Measurements from ENCODE around the gene FGF12. TPM values are rescaled to one million over a fixed set of nuclear protein-coding genes. Genes with fewer than 3 reads are reported as not detected.

Gene FGF12
- total RNA-seq, 2 experiments from 2014 or later = not detected

DNA sequence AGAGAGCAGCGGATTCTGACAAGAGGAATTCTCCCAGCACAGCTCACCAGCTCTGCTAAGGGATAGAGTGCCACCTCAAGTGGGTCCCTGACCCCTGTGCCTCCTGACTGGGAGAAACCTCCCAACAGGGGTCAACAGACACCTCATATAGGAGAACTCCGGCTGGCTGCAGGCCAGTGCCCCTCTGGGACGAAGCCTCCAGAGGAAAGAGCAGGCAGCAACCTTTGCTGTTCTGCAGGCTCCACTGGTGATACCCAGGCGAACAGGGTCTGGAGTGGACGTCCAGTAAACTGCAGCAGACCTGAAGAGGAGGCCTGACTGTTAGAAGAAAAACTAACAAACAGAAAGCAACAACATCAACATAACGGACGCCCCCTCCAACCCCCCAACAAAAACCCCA, 31.3 kb upstream of the FGF12 start:
- H3K36me3 Mint-ChIP-seq (ENCODE audit: low read depth) = no peaks in the 10 kb centered on the region
- no peak for TF ChIP-seq CTCF (IDR thresholded peaks at IDR 0.05)
- ChIA-PET CTCF (no interaction called here), POLR2A (no interaction called here)
- no peak overlapping the region for H3K4me3 Mint-ChIP-seq
- no peak for DNase-seq
- Histone ChIP-seq H3K4me3 (ENCODE audit: low read length) (no peak overlapping the region), H3K9me3 (ENCODE audit: control insufficient read depth in 1 of 2, insufficient read depth in 1 of 2, low read length in 2 of 2) (peaks cover 0 to 4% of the 10 kb centered on the region in 2 experiments), H3K27ac (ENCODE audit: low read depth in 1 of 2, low read length in 2 of 2) (no peak overlapping the region), H3K27me3 (ENCODE audit: control insufficient read depth in 1 of 2, insufficient read depth in 2 of 2, low read length in 2 of 2) (no peaks in the 10 kb centered on the region), H3K4me1 (ENCODE audit: insufficient read depth, low read length) (no peaks in the 10 kb centered on the region), H3K36me3 (ENCODE audit: insufficient read depth, low read length) (no peaks in the 10 kb centered on the region)
- no peaks in the 10 kb centered on the region for H3K4me1 Mint-ChIP-seq (ENCODE audit: low read depth)
- ATAC-seq (ENCODE audit: poor library complexity) = no peak
- intact Hi-C loops (cut with DNase I, micrococcal nuclease) = no loop called here
- no peak overlapping the region for H3K27ac Mint-ChIP-seq
- H3K9me3 Mint-ChIP-seq = peaks cover 5% of the 10 kb centered on the region
- peaks cover 7% of the 10 kb centered on the region for H3K27me3 Mint-ChIP-seq

- Histone ChIP-seq H3K36me3 (ENCODE audit: insufficient read depth, low read length) (no peaks in the 10 kb centered on the region), H3K4me3 (ENCODE audit: low read length) (no peak overlapping the region), H3K27ac (ENCODE audit: low read depth in 1 of 2, low read length in 2 of 2) (no peak overlapping the region), H3K27me3 (ENCODE audit: control insufficient read depth in 1 of 2, insufficient read depth in 2 of 2, low read length in 2 of 2) (no peaks in the 10 kb centered on the region), H3K9me3 (ENCODE audit: control insufficient read depth in 1 of 2, insufficient read depth in 1 of 2, low read length in 2 of 2) (no peaks in the 10 kb centered on the region), H3K4me1 (ENCODE audit: insufficient read depth, low read length) (no peaks in the 10 kb centered on the region)
- DNase-seq = no peak
- H3K36me3 Mint-ChIP-seq (ENCODE audit: low read depth) = no peaks in the 10 kb centered on the region
- TF ChIP-seq CTCF (IDR thresholded peaks at IDR 0.05) = no peak
- H3K9me3 Mint-ChIP-seq = peaks cover 2% of the 10 kb centered on the region
- H3K27me3 Mint-ChIP-seq = peaks cover 11% of the 10 kb centered on the region
- no peak for ATAC-seq (ENCODE audit: poor library complexity)
- H3K4me1 Mint-ChIP-seq (ENCODE audit: low read depth) = no peaks in the 10 kb centered on the region
- intact Hi-C loops (cut with DNase I, micrococcal nuclease) = no loop called here
- H3K4me3 Mint-ChIP-seq = no peak overlapping the region
- ChIA-PET POLR2A (no interaction called here), CTCF (no interaction called here)
- H3K27ac Mint-ChIP-seq = no peak overlapping the region
These were observed 23.8 kb upstream of the FGF12 start for GRCh38 chr3:192751148-192751547.

- intact Hi-C loops (cut with DNase I, micrococcal nuclease) = no loop called here
- no peak overlapping the region for H3K4me3 Mint-ChIP-seq
- H3K27ac Mint-ChIP-seq = no peak overlapping the region
- POLR2A ChIA-PET = no interaction called here
- no peak for TF ChIP-seq CTCF (IDR thresholded peaks at IDR 0.05)
- no peaks in the 10 kb centered on the region for H3K36me3 Mint-ChIP-seq (ENCODE audit: low read depth)
- H3K9me3 Mint-ChIP-seq = no peaks in the 10 kb centered on the region
- H3K36me3 ChIP-seq (ENCODE audit: insufficient read depth, low read length) = no peaks in the 10 kb centered on the region
- H3K27ac ChIP-seq (ENCODE audit: low read depth in 1 of 2, low read length in 2 of 2) = no peak overlapping the region
- ATAC-seq (ENCODE audit: poor library complexity) (no peak), DNase-seq (no peak)
- no peaks in the 10 kb centered on the region for H3K27me3 ChIP-seq (ENCODE audit: control insufficient read depth in 1 of 2, insufficient read depth in 2 of 2, low read length in 2 of 2)
- H3K9me3 ChIP-seq (ENCODE audit: control insufficient read depth in 1 of 2, insufficient read depth in 1 of 2, low read length in 2 of 2) = no peaks in the 10 kb centered on the region
- no peak overlapping the region for H3K4me3 ChIP-seq (ENCODE audit: low read length)
- CTCF ChIA-PET = no interaction called here
- no peaks in the 10 kb centered on the region for H3K4me1 ChIP-seq (ENCODE audit: insufficient read depth, low read length)
- no peaks in the 10 kb centered on the region for H3K4me1 Mint-ChIP-seq (ENCODE audit: low read depth)
- H3K27me3 Mint-ChIP-seq = peaks cover 5% of the 10 kb centered on the region
These were observed 22.9 kb upstream of the FGF12 start for GRCh38 chr3:192750201-192750600.
